HepG2 (cell line): ENCODE data around the gene PCOLCE2.

ENCODE experiments used
- KIAA2018 ChIP-seq: sonication (generic); formaldehyde crosslinking; IDR thresholded peaks from 2 replicates; pipeline ENCODE4 v1.5.0; 2020; ENCODE audit warnings: mild to moderate bottlenecking, missing genetic modification reagents, borderline replicate concordance
- POLR2A ChIP-seq, 2 experiments: IDR thresholded peaks; 2 replicates each; pipeline ENCODE4 v1.6.1; 2011; ENCODE audit warnings: low read depth in 2 of 2, low read length in 2 of 2, mild to moderate bottlenecking in 1 of 2, moderate library complexity in 1 of 2; ENCODE audit not compliant: insufficient read depth in 1 of 2

- no peak for TF ChIP-seq POLR2A (IDR thresholded peaks at IDR 0.05; ENCODE audit: insufficient read depth in 1 of 2, low read depth in 2 of 2, low read length in 2 of 2)
- TF ChIP-seq KIAA2018 = no peak
These were observed 3.8 kb upstream of the PCOLCE2 start for GRCh38 chr3:142892714-142893113.
